HG02885 (cell line): Measurements from ENCODE around the gene ABCA13.

ENCODE experiments used
- ATAC-seq: cut with Tn5 transposase; IDR thresholded peaks from one replicate; pipeline ENCODE4 v1.9.1; 2021; ENCODE audit warnings: mild to moderate bottlenecking; ENCODE audit not compliant: unreplicated experiment, poor library complexity

The ABCA13 gene

GRCh38 chr7:48224042-48224441, 52.8 kb downstream of the ABCA13 start:
- no peak for ATAC-seq

- no peak for ATAC-seq
These were observed 53.8 kb downstream of the ABCA13 start for GRCh38 chr7:48225101-48225500.

- no peak for ATAC-seq
These were observed 66.1 kb downstream of the ABCA13 start for GRCh38 chr7:48237354-48237753.

- no peak for ATAC-seq
These were observed 71.6 kb downstream of the ABCA13 start for GRCh38 chr7:48242846-48243245.

GRCh38 chr7:48244864-48245271, 73.6 kb downstream of the ABCA13 start:
- no peak for ATAC-seq

- peak; percentile 81 for ATAC-seq
These were observed 74.7 kb downstream of the ABCA13 start for GRCh38 chr7:48245751-48246472.

- no peak for ATAC-seq
These were observed 77.9 kb downstream of the ABCA13 start for GRCh38 chr7:48249166-48249565.

- no peak for ATAC-seq
These were observed 79.2 kb downstream of the ABCA13 start for GRCh38 chr7:48250441-48250951.

- peak; percentile 90 for ATAC-seq
These were observed 80.5 kb downstream of the ABCA13 start for GRCh38 chr7:48251766-48252165.

- no peak for ATAC-seq
These were observed 81.7 kb downstream of the ABCA13 start for GRCh38 chr7:48252995-48253394.

- peak; percentile 51 for ATAC-seq
These were observed 83.8 kb downstream of the ABCA13 start for GRCh38 chr7:48255046-48255445.

- ATAC-seq = no peak
These were observed 88.4 kb downstream of the ABCA13 start for GRCh38 chr7:48259463-48260280.

- ATAC-seq = no peak
These were observed 90.4 kb downstream of the ABCA13 start for GRCh38 chr7:48261696-48262095.

GRCh38 chr7:48262606-48263310, 91.5 kb downstream of the ABCA13 start:
- no peak for ATAC-seq

- ATAC-seq = no peak
These were observed 92.0 kb downstream of the ABCA13 start for GRCh38 chr7:48263311-48263650.

- no peak for ATAC-seq
These were observed 97.8 kb downstream of the ABCA13 start for GRCh38 chr7:48269066-48269465.

- no peak for ATAC-seq
These were observed 103.4 kb downstream of the ABCA13 start for GRCh38 chr7:48274662-48275061.

GRCh38 chr7:48279420-48279819, 108.2 kb downstream of the ABCA13 start:
- ATAC-seq = no peak

GRCh38 chr7:48280100-48280499, 108.8 kb downstream of the ABCA13 start:
- ATAC-seq = no peak

GRCh38 chr7:48285373-48285772, 114.1 kb downstream of the ABCA13 start:
- no peak for ATAC-seq

GRCh38 chr7:48286836-48287235, 115.6 kb downstream of the ABCA13 start:
- no peak for ATAC-seq
